Stimulated activated CD8-positive, alpha-beta memory T cell treated with anti-CD3 and anti-CD28 coated beads, Interleukin-4, amount 100 ng/mL, for 24 hours (primary cell): ENCODE results near the gene MIPOL1.
"Not testable (repeated sequence)": the region's sequence is repeated elsewhere in the genome, so short reads cannot be mapped to it uniquely, and the experiment has no call there.

Experiments used
- DNase-seq: peaks from one replicate; pipeline ENCODE4 v3.0.0-alpha.2; 2020; ENCODE audit warnings: low read depth

The MIPOL1 gene

DNA sequence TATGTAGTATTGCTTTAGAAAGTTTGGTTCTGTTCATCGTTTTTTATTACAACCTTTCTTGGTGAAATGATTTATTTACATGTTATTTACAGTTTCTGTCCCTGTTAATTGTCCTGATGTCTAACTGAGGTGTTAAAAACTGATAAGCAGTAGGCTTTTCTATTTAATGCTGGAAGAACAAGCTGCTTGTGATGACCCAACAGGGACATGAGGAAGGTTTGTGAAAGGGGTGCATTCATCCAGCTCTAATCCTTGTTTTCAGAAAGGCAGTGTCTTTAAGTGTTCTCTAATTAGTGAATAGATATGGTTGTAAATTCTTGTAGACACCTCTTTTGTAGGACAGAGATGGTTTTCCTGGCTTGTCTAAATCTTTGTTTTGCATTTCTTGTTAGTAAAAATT lies 205.9 kb downstream of the MIPOL1 start:
- DNase-seq = no peak

- DNase-seq = no peak
Observed at GRCh38 chr14:37406095-37406494, 208.4 kb downstream of the MIPOL1 start.

- DNase-seq = no peak
Observed at GRCh38 chr14:37411079-37411735, 213.5 kb downstream of the MIPOL1 start.

GRCh38 chr14:37413050-37413449 lies 215.3 kb downstream of the MIPOL1 start:
- DNase-seq = no peak

DNA sequence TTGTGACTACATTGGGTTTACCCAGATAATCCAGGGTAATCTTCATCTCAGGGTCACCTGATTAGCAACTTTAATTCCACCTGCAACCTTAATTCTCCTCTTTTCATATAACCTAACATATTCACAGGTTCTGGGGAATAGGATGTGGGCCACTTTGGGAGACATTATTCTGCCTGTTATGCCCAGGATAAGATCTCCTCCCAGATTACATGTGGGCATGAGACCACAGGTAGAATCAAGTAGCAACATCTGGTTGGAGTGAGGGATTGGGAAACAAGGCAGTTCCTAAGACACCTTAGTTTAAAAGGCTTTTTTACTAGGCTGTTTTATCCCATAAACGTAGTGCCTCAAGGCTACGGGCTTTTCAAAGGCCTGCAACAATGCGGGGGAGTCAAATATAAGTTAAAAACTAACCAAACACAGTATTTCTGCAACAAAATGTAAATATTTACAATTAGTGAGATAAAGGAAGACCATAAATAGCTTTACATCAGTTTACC lies 215.8 kb downstream of the MIPOL1 start:
- DNase-seq = no peak

DNA sequence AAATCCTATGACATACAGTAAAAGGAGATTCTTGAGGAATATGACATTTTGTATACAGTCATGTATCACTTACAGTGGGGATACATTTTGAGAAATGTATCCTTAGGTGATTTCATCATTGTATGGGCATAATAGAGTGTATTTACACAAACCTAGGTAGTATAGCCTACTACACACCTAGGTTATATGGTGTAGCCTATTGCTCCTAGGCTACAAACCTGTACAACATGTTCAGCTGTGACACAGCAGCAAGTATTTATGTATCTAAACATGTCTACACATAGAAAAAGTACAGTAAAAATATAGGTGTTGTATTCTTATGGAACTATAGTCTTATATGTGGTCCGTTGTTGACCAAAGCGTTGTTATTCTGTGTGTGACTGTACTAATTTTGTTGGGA lies 218.5 kb downstream of the MIPOL1 start:
- no peak for DNase-seq

- no peak for DNase-seq
Observed at GRCh38 chr14:37417151-37417550, 219.4 kb downstream of the MIPOL1 start.

DNA sequence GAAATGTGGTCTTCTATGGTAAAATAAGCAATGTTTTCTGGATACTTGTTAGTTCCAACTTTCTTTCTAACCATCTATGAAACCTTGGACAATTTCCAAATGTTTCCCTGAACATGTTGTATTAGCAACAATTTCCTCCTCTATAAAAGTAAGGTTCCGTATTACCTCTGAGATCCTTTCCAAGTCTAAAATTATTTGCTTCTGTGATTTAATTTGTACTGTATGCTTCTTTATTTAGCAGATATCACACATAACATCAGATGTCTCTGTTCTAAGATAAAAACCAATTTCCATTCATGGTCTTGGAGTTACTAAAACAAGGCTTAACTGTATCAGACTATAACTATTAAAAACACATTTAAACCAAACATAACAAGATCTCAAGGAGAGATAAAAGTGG lies 220.1 kb downstream of the MIPOL1 start:
- no peak for DNase-seq

GRCh38 chr14:37420622-37421021 lies 222.9 kb downstream of the MIPOL1 start:
- DNase-seq = no peak

- no peak for DNase-seq
Observed at GRCh38 chr14:37422319-37422718, 224.6 kb downstream of the MIPOL1 start.

- no peak for DNase-seq
Observed at GRCh38 chr14:37422748-37423147, 225.0 kb downstream of the MIPOL1 start.

GRCh38 chr14:37428954-37429353 lies 231.2 kb downstream of the MIPOL1 start:
- DNase-seq = no peak

DNA sequence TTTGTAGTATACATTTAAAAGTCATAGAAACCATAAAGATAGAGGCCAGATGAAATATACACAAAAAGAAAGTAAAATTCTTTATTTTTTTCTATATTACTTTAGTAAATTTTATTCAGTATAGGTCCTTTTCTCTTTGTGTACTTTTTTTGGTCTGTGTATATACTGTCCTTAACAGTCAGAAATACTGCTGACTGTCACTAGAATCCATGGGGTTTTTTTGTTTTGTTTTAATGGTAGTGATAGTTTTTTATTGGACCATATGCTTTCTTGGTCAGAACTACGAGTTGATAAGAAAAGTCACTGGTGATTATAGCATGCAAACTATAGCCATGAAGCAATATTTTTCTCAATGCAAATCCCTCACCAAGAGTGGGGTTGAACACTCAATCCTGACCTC lies 231.9 kb downstream of the MIPOL1 start:
- no peak for DNase-seq

DNA sequence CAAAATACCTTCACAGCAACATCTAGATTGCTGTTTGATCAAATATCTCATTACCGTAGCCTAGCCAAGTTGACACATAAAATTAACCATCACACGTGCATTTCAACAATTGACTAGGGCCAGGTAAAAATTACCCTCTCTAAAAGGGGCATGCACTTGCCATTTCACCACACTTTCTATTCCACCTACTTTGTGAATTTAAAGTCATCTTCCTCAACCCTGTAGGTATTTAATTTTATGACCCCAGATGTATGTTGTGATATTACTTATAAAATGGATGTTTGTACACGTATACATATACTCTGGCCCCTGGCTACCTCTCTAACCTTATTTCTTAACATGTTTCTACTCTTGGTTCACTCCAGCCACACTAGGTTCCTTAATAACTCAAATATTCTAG lies 237.1 kb downstream of the MIPOL1 start:
- no peak for DNase-seq

- DNase-seq = no peak
Observed at GRCh38 chr14:37436519-37436918, 238.8 kb downstream of the MIPOL1 start.

DNA sequence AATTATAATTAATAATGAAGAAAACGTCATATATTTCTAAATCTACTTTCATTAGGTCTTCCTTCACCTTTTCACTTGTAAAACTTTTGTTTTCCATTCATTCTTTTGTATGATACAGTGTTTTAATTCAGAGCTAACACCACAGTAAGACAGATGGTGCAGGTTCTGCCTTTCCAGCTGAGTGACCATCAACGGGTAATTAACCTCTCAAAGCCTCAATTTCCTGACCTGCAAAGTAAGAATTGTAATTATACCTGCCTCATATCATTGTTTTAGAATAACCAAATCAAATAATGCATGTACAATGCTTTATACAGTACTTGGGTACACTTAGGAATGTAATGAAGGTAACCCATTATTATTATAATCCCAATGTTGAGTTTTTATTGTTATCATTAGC lies 239.8 kb downstream of the MIPOL1 start:
- DNase-seq = no peak

DNA sequence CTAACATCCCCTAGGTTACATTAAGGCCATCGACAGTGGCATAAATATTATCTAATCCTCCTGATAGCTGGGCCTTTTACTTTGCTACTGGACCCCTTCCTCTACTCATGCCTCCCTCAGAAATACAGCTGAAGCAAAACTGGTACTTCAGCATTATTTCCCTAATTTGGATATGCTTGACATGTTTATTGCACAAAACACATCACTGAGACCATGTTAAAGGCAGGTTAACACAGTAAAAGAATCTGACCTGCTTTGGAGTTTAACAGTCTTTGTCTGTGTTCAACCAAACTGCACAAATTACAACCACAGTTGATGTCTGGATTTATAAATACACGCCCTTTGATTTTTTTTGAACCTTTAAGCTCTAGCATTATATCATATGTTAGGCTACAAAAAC lies 240.7 kb downstream of the MIPOL1 start:
- DNase-seq = no peak

DNA sequence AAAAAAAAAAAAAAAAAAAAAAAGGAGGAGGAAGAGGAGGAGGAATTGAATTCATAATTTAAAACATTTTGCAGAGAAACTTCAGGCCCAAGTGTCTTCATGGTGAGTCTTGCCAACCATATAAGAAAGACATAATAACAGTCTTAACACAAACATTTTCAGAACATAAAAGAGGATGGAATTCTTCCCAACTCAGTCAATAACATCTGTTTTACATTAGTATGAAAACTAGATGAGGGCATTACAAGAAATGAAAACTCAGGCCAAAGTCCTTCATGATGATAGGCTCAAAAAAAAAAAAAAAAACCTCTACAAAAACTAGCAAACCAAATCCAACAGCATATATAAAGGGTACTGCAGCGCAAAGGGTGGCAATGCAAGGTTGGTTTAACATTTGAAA lies 245.7 kb downstream of the MIPOL1 start:
- no peak for DNase-seq

DNA sequence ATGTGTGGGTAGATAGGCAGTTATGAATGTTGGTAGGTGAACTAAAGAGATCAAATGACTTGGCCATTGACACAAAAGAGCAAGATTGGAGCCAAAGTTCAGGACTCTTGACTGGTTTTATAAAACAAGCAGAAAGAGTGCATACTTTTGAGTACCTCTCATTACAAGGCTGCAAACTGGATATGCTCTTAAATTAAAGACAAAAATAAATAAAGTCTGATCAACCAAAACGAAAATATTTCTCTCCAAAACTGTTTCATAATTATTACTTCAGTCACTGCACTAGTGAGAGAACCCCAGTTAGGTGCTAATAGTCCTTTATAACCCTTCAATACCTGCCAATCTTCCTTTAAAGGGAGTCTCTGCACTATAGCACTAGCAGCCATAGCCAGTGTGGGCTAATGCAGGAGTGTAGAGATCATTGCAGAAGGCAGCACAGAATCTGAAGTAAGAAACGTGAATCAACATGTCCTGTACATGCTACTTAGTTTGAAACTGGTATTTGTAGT lies 250.2 kb downstream of the MIPOL1 start:
- no peak for DNase-seq

GRCh38 chr14:37452323-37452722 lies 254.6 kb downstream of the MIPOL1 start:
- DNase-seq = no peak

GRCh38 chr14:37453985-37454384 lies 256.2 kb downstream of the MIPOL1 start:
- no peak for DNase-seq

DNA sequence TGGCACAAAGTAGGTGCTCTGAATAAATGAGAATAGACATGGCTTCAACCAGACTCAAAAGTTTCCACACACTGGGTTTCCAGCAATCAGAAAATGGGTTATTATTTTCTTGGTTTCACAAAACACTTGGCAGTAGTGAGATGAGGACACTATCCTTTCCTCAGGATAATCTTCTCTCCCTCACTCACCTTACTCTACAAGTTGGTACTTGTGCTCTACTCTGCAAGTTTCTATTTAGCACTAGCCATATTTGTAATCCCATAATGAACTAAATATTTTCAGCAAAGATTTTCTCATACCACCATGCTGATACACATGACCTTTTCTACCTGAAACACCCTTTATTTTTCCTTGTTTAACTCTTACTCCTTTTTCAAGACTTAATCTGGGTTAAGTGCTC lies 259.6 kb downstream of the MIPOL1 start:
- no peak for DNase-seq

DNA sequence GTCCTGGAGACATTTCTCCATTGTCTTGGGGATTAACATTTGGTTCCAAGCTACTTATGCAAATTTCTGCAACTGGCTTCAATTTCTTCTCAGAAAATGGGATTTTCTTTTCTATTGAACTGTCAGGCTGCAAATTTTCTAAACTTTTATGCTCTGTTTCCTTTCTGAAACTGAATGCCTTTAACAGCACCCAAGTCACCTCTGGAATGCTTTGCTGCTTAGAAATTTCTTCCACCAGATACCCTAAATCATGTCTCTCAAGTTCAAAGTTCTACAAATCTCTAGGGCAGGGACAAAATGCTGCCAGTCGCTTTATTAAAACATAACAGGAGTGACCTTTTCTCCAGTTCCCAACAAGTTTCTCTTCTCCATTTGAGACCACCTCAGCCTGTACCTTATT lies 264.7 kb downstream of the MIPOL1 start:
- not testable (repeated sequence) for DNase-seq

DNA sequence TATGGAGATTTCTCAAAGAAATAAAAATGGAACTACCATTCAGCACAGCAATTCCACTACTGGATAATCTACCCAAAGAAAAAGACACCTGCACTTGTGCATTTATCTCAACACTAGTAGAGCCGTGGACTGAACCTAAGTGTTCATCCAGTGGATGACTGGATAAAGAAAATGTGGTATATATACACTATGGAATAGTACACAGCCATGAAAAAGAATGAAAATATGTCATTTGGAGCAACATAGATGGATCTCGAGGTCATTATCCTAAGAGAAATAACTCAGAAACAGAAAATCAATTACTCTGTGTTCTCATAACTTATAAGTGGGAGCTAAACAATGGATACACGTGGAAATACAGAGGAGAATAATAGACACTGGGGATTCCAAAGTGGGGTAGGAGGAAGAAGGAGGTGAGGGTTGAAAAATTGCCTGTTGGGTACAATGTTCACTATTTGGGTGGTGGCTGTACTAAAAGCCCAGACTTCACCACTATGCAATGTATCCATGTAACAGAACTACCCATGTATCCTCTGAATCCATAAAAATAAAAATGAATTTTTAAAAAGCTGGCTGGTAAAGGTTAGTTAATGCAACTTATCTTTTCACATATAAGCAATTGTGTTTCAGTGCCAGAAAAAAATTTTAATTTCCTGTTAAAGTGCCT lies 266.6 kb downstream of the MIPOL1 start:
- DNase-seq = no peak
